Neural progenitor cell (in vitro differentiated cells): ENCODE data around the gene GLIS1. TPM values are rescaled to one million over a fixed set of nuclear protein-coding genes. Genes with fewer than 3 reads are reported as not detected.
A peak's percentile ranks its signal among the peaks of the same experiment; 100 is the strongest.

ENCODE experiments used
- DNase-seq: peaks from one replicate; pipeline ENCODE4 v3.0.0-alpha.2; 2016; ENCODE audit warnings: low spot score
- H2AFZ ChIP-seq: fragments of 200-600 bp; sonication (generic); replicated peaks from 2 replicates; pipeline ENCODE4 v1.6.1; 2016; ENCODE audit warnings: antibody characterized with exemption
- H3F3A ChIP-seq: fragments of 200-600 bp; sonication (generic); 2 replicates; pipeline ENCODE4 v1.6.1; 2016; ENCODE audit warnings: antibody characterized with exemption, low read depth
- H3K27ac ChIP-seq: fragments of 200-600 bp; sonication (generic); 2 replicates; pipeline ENCODE4 v1.5.1; 2016; ENCODE audit warnings: mild to moderate bottlenecking
- H3K27me3 ChIP-seq: fragments of 200-600 bp; sonication (generic); 2 replicates; pipeline ENCODE4 v1.6.1; 2016; ENCODE audit warnings: mild to moderate bottlenecking, moderate library complexity
- H3K36me3 ChIP-seq: fragments of 200-600 bp; sonication (generic); 2 replicates; pipeline ENCODE4 v1.5.1; 2016
- H3K4me1 ChIP-seq: fragments of 200-600 bp; sonication (generic); 2 replicates; pipeline ENCODE4 v1.6.1; 2016; ENCODE audit warnings: mixed run types
- H3K4me2 ChIP-seq: fragments of 200-600 bp; sonication (generic); 2 replicates; pipeline ENCODE4 v1.6.1; 2016
- H3K4me3 ChIP-seq: fragments of 200-600 bp; sonication (generic); 2 replicates; pipeline ENCODE4 v1.5.1; 2016
- H3K79me2 ChIP-seq: fragments of 200-600 bp; sonication (generic); 2 replicates; pipeline ENCODE4 v1.6.1; 2016; ENCODE audit warnings: low read depth
- H3K9ac ChIP-seq: fragments of 200-600 bp; sonication (generic); 2 replicates; pipeline ENCODE4 v1.6.1; 2016
- H3K9me3 ChIP-seq: fragments of 200-600 bp; sonication (generic); 2 replicates; pipeline ENCODE4 v1.5.1; 2016; ENCODE audit warnings: low read depth
- H4K20me1 ChIP-seq: fragments of 200-600 bp; sonication (generic); 2 replicates; pipeline ENCODE4 v1.6.1; 2016; ENCODE audit warnings: low read depth
- H3K27ac Mint-ChIP-seq: 3 replicates; pipeline ENCODE4 v1.8.0; 2021; ENCODE audit warnings: mixed read lengths
- H3K27me3 Mint-ChIP-seq: 2 replicates; pipeline ENCODE4 v1.8.0; 2022; ENCODE audit warnings: low read depth, mild to moderate bottlenecking, inconsistent platforms, moderate library complexity, mixed read lengths; ENCODE audit not compliant: insufficient read depth
- H3K36me3 Mint-ChIP-seq: 3 replicates; pipeline ENCODE4 v1.8.0; 2021; ENCODE audit warnings: mixed read lengths
- H3K4me1 Mint-ChIP-seq: 3 replicates; pipeline ENCODE4 v1.8.0; 2021; ENCODE audit warnings: mixed read lengths
- H3K4me3 Mint-ChIP-seq: 3 replicates; pipeline ENCODE4 v1.8.0; 2021; ENCODE audit warnings: mild to moderate bottlenecking, moderate library complexity, mixed read lengths
- H3K9me3 Mint-ChIP-seq: 3 replicates; pipeline ENCODE4 v1.8.0; 2020; ENCODE audit warnings: mixed read lengths
- CTCF ChIP-seq: fragments of 200-600 bp; sonication (generic); IDR thresholded peaks from 2 replicates; pipeline ENCODE4 v1.5.1; 2017; ENCODE audit warnings: antibody characterized with exemption, mild to moderate bottlenecking
- EZH2 ChIP-seq: fragments of 200-600 bp; sonication (generic); IDR thresholded peaks from 2 replicates; pipeline ENCODE4 v1.6.1; 2017; ENCODE audit warnings: antibody characterized with exemption, mild to moderate bottlenecking, moderate library complexity
- EZH2phosphoT487 ChIP-seq: fragments of 200-600 bp; sonication (generic); IDR thresholded peaks from 2 replicates; pipeline ENCODE4 v1.6.1; 2017; ENCODE audit warnings: antibody characterized with exemption
- total RNA-seq: library from RNA; depleted of rRNA; stranded (reverse); fragments of >200 nt; gene quantifications from 2 replicates; pipeline ENCODE4 v1.2.3, GENCODE V29; 2015; ENCODE audit warnings: low replicate concordance

GLIS1 gene
- total RNA-seq, 1 donor from 2014 or later, result not detected

GRCh38 chr1:53529555-53529954, 209.4 kb downstream of the GLIS1 start:
- Mint-ChIP-seq H3K4me3 (no peak overlapping the region), H3K27ac (no peak overlapping the region), H3K27me3 (peaks cover 7% of the 10 kb centered on the region), H3K36me3 (no peaks in the 10 kb centered on the region), H3K4me1 (peaks cover 28% of the 10 kb centered on the region), H3K9me3 (no peaks in the 10 kb centered on the region)
- Histone ChIP-seq H3F3A (no peaks in the 10 kb centered on the region), H3K4me2 (no peak overlapping the region), H3K9me3 (no peaks in the 10 kb centered on the region), H3K27me3 (no peaks in the 10 kb centered on the region), H3K4me3 (no peak overlapping the region), H3K27ac (no peak overlapping the region), H3K4me1 (peaks cover 6% of the 10 kb centered on the region), H3K36me3 (no peaks in the 10 kb centered on the region), H2AFZ (no peak overlapping the region), H3K79me2 (no peaks in the 10 kb centered on the region), H3K9ac (no peak overlapping the region), H4K20me1 (no peaks in the 10 kb centered on the region)
- TF ChIP-seq EZH2phosphoT487 (no peak), EZH2 (no peak), CTCF (no peak)
- no peak for DNase-seq

GRCh38 chr1:53527368-53527767, 211.6 kb downstream of the GLIS1 start:
- no peaks in the 10 kb centered on the region for H4K20me1 ChIP-seq
- peaks cover 28% of the 10 kb centered on the region for H3K4me1 Mint-ChIP-seq
- no peak overlapping the region for H3K4me2 ChIP-seq
- H3K27me3 ChIP-seq, result no peaks in the 10 kb centered on the region
- TF ChIP-seq EZH2 (no peak), EZH2phosphoT487 (no peak), CTCF (no peak)
- no peaks in the 10 kb centered on the region for H3K36me3 ChIP-seq
- H3K9me3 Mint-ChIP-seq, result no peaks in the 10 kb centered on the region
- no peak overlapping the region for H2AFZ ChIP-seq
- H3K4me3 ChIP-seq, result no peak overlapping the region
- peaks cover 6% of the 10 kb centered on the region for H3K4me1 ChIP-seq
- H3K27ac ChIP-seq, result no peak overlapping the region
- no peaks in the 10 kb centered on the region for H3K36me3 Mint-ChIP-seq
- no peaks in the 10 kb centered on the region for H3K79me2 ChIP-seq
- H3K4me3 Mint-ChIP-seq, result no peak overlapping the region
- H3K27ac Mint-ChIP-seq, result no peak overlapping the region
- no peak overlapping the region for H3K9ac ChIP-seq
- DNase-seq, result no peak
- peaks cover 9% of the 10 kb centered on the region for H3K27me3 Mint-ChIP-seq
- H3K9me3 ChIP-seq, result no peaks in the 10 kb centered on the region
- no peaks in the 10 kb centered on the region for H3F3A ChIP-seq

DNA sequence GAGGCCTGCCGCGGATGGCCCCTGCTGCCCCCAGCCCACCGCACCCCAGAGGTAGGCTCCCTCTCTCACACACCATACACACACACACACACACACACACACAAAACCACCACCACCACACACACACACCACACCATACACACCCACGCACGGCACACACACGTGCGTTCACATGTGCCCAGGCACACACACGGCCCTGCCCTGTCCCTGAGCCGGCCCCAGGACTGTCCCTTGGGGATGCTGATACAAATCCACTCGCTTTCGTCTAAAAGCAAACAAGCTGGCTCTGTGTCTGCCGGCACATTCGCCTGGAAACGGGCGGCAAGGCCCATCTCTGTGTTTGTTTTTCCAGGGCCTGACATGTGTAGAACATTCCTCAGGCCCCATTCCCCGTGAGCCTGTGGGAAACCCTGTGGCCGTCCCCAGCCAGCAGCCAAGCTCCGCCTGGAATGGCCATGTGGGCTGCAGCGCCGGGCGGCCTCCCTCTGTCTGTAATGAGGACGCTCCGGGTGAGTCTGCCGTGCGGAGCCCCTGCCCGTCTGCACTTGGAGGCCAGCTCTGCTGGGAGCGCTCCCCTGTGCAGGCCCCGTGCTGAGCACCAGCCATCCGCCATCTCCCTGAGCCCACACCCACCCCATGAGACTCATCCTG, 212.4 kb downstream of the GLIS1 start:
- Histone ChIP-seq H3K9me3 (no peaks in the 10 kb centered on the region), H3K27ac (no peak overlapping the region), H3K4me2 (no peak overlapping the region), H3F3A (no peaks in the 10 kb centered on the region), H3K27me3 (no peaks in the 10 kb centered on the region), H4K20me1 (no peaks in the 10 kb centered on the region), H3K4me1 (peaks cover 6% of the 10 kb centered on the region), H3K79me2 (no peaks in the 10 kb centered on the region), H3K4me3 (no peak overlapping the region), H3K9ac (no peak overlapping the region), H2AFZ (no peak overlapping the region), H3K36me3 (no peaks in the 10 kb centered on the region)
- Mint-ChIP-seq H3K9me3 (no peaks in the 10 kb centered on the region), H3K27ac (peak overlapping the region; percentile 92), H3K36me3 (no peaks in the 10 kb centered on the region), H3K27me3 (peaks cover 9% of the 10 kb centered on the region), H3K4me3 (peak overlapping the region; percentile 48), H3K4me1 (peaks cover 30% of the 10 kb centered on the region)
- DNase-seq, result peak; percentile 36
- TF ChIP-seq EZH2phosphoT487 (no peak), EZH2 (no peak), CTCF (no peak)
